NT2/D1 (cell line): ENCODE measurements around the gene SNIP1.

Experiments used
- YY1 ChIP-seq: IDR thresholded peaks from 2 replicates; pipeline ENCODE4 v1.6.1; 2011; ENCODE audit not compliant: insufficient read length, insufficient read depth
- ZNF274 ChIP-seq: IDR thresholded peaks from 2 replicates; pipeline ENCODE4 v1.6.1; 2011; ENCODE audit warnings: mild to moderate bottlenecking, low read depth, low read length

DNA sequence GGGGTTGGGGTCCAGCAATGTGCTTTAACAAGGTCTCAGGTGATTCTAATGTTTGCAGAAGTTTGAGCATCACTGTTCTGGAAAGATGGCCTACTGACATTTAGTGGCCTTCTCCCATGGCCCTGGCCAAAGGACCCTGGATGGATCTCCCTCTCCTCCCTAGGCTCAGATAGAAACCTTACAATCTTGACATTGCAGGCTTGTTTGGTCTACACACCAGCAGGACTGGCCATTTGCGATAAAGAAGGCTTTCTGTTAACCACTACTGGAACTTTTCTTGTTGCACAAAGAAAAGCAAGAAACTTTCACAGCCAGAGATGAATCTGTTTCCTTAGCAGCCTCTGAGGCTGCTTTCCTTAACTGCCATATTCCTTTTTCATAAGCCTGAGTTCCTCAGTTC, 8.9 kb upstream of the SNIP1 start:
- TF ChIP-seq YY1 (no peak), ZNF274 (no peak)
